ENCODE results near the gene ZGRF1.
"Not testable (repeated sequence)": the region's sequence is repeated elsewhere in the genome, so short reads cannot be mapped to it uniquely, and the experiment has no call there.

Gene ZGRF1

GRCh38 chr4:112516066-112516470, 120.6 kb downstream of the ZGRF1 start, which contains the start of gene NEUROG2:
TSS of gene NEUROG2 (minus strand) at chr4:112516180. CDS start at chr4:112515475, 705 bp downstream.
- no peak for DNase-seq (ENCODE audit: low read depth in 1 of 2, low spot score in 1 of 2)

- no peak for DNase-seq (ENCODE audit: low read depth in 1 of 2, low spot score in 1 of 2)
Observed at GRCh38 chr4:112515198-112516065, 121.3 kb downstream of the ZGRF1 start.

DNA sequence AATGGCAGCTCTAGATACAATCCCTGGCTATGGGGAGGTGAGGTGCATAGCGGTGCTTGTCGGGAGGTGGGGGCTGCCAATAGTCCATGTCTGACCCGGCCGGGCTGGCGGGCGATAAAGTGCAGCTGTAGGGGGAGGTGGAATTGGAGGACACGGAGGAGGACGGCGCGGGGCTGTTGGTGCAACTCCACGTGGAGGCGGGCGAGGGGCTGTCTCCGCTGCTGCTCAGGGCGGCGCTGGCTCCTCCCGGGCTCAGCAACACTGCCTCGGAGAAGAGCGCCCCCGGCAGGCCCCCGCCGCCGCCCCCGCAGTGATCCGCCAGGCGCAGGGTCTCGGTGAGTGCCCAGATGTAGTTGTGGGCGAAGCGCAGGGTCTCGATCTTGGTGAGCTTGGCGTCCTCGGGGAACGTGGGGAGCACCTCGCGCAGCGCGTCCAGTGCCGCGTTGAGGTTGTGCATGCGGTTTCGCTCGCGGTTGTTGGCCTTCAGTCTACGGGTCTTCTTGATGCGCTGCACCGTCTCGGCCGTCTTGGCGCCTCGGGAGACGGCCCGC, 122.0 kb downstream of the ZGRF1 start:
- DNase-seq (ENCODE audit: low read depth in 1 of 2, low spot score in 1 of 2): no peak

GRCh38 chr4:112513971-112514646, 122.6 kb downstream of the ZGRF1 start:
- DNase-seq (ENCODE audit: low read depth in 1 of 2, low spot score in 1 of 2): no peak

DNA sequence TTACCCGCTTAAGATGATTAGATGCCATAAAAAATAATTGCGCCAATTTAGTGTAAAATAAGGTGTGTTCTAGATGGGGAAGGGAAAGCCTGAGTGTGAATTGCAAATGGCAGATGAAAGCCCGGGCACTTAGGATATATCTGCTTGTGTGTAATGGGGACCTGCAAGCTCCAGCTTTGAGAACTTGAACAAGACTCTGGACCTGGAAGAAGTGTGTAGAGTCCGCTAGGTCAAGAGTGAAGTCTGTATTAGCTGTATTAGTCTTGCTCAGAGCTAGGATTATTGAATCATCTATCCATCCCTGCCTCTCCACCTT, 124.9 kb downstream of the ZGRF1 start:
- DNase-seq (ENCODE audit: low read depth in 1 of 2, low spot score in 1 of 2): no peak

DNA sequence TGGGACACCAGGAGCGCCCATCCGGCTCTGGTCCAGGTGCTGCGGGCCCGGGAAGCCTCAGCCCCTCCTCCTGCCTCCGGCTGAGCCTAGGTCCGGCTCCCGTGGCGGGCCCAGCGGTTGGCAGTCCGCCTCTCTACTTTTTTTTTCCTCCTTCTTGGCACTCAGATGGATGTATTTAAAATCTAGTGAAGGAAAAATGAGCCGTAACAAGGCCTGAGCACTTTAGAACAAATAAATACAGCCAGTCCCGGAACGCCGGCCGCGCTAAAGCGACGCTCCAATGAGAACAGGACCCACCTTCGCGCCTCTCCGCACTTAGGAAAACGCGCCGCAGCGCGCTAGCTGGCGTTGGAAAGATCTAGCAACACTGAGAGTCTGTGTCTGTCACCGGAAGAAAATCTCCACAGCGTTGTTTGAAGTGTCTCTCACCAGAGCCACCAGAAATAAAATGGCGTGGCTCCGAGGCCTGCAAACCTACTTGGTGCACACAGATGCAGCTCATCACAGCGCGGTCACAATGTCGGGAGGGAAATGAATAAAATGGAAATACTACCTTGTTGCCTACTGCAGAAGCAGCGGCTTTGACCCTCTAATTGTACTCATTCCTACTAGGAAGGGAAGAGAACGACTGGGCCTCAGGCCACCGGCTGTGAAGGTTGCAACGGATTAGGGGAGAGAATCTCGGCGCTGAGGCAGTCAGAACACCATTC, 125.5 kb downstream of the ZGRF1 start:
- DNase-seq (ENCODE audit: low read depth in 1 of 2, low spot score in 1 of 2): no peak

- no peak for DNase-seq (ENCODE audit: low read depth in 1 of 2, low spot score in 1 of 2)
Observed at GRCh38 chr4:112510291-112511092, 126.2 kb downstream of the ZGRF1 start.

DNA sequence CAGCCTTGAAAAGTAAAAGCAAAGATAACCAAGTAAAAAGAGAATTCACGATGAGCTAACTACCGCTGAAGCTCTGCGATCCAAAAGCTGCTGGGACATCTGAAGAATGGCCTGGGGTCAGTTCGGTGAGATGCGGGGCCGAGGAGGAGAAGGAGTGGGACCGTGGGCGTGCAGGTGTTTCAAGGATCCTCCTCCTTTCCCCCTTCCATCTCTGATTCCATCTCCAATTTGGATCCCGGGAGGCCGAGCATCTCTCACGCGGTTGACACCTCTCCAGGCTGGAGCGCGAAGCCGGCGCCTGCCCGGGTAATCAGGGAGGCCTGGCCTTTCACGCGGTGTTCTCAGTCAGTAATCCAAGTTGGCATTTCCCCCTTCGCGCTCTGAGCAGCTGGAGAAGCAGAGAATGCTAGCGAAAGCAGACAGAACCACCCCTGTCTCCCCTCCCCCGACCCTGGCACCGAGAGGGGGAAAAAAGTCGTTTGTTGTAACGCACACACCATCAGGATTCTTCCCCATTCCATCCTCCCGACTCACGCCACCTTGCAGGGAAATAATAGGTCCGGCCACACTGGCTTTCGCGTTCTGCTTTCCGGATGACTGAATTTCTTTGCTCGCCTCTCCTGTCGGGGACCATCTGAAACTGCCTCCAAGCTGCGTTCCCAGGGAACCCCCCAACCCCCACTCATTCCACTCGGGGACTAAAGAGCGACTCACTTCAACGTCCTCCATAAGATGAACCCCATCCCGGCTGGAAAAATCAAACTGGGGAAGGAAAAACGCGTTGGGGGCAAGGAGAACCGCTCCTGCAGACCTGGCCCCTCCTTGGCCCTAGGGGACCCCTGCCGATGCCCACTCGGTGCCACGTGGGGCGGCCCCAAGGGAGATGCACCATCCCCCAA, 127.2 kb downstream of the ZGRF1 start:
- no peak for DNase-seq (ENCODE audit: low read depth in 1 of 2, low spot score in 1 of 2)

DNA sequence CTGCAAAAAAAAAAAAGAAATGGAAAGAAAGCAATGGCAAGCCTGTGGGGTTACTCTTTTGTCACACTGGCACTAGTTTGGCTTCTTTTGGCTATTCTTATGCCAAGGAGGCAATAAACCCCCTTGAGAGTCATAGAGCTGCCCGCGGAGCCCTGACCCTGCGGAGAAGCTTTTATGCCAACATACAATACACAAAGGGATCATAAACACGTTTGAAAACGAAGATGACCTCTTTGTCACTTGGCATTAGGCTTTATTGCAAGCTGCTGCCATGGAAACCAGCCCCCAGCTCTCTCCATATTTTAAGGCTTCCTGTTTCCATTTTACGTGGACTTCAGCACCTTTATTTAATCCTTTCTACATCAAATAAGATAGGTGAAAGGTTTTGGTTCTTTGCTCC, 128.4 kb downstream of the ZGRF1 start:
- DNase-seq (ENCODE audit: low read depth in 1 of 2, low spot score in 1 of 2): no peak

- DNase-seq (ENCODE audit: low read depth in 1 of 2, low spot score in 1 of 2): no peak
Observed at GRCh38 chr4:112504807-112505206, 131.9 kb downstream of the ZGRF1 start.

- DNase-seq (ENCODE audit: low read depth in 1 of 2, low spot score in 1 of 2): no peak
Observed at GRCh38 chr4:112502871-112503270, 133.8 kb downstream of the ZGRF1 start.

DNA sequence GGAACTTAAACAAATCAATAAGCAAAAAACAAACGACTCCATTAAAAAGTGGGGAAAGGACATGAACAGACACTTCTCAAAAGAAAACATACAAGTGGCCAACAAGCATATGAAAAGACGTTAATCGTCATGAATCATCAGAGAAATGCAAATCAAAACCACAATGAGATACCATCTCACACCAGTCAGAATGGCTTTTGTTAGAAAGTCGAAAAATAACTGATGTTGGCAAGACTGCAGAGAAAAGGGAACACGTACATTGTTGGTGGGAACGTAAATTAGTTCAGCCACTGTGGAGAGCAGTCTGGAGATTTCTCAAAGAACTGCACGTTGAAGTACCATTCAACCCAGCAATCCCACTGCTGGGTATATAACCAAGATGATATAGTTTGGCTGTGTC, 144.4 kb downstream of the ZGRF1 start:
- no peak for DNase-seq (ENCODE audit: low read depth in 1 of 2, low spot score in 1 of 2)

- DNase-seq (ENCODE audit: low read depth in 1 of 2, low spot score in 1 of 2): not testable (repeated sequence)
Observed at GRCh38 chr4:112490808-112491207, 145.9 kb downstream of the ZGRF1 start.

Measured in activated CD4-positive, alpha-beta T cell treated with anti-CD3 and anti-CD28 coated beads, Interleukin-2, amount 50 U/mL, for 24 hours (primary cell).